ENCODE measurements around the gene ZSCAN31.

DNA sequence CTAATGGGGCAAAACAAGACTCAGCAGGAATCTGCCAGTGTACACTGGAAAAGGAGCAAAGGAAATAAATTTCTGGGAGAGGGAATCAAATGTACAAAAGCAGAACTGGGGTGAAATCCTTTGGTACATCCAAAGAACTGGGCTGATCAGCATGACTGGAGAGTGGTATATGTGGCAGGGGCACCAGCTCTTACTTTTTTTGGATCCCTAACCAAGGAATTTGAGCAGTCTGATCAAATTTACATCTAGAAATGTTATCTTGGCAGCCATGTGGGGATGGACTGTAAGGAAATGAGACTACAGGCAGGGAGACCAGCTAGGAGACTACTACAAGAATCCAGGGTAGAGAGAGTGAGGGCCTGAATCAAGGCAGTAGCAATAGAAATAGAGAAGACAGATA lies 1.2 kb upstream of the ZSCAN31 start:
- TF ChIP-seq EZH2phosphoT487 (IDR thresholded peaks at IDR 0.05; ENCODE audit: insufficient read depth, low read depth) = no peak
- no peak for TF ChIP-seq EZH2 (IDR thresholded peaks at IDR 0.05; ENCODE audit: insufficient read depth, poor library complexity, severe bottlenecking)

Data from GM23248 (cell line).